OCI-LY3 (cell line): ENCODE measurements around the gene H2AZ2.

Experiments used
- H2AFZ ChIP-seq: fragments of 200-600, 300-600 bp; shearing (Covaris generic); 2 replicates; pipeline ENCODE4 v1.6.0; 2014; ENCODE audit warnings: antibody characterized with exemption, low read depth, low read length
- H3K27ac ChIP-seq: fragments of 200-600, 300-600 bp; sonication (generic); 2 replicates; pipeline ENCODE4 v1.5.1; 2014; ENCODE audit warnings: mild to moderate bottlenecking, low read length, moderate library complexity, mixed read lengths
- H3K27me3 ChIP-seq: fragments of 200-600, 300-600 bp; sonication (generic); 2 replicates; pipeline ENCODE4 v1.6.1; 2014; ENCODE audit warnings: low read depth, low read length, mixed read lengths
- H3K36me3 ChIP-seq: fragments of 200-600, 300-600 bp; sonication (generic); replicated peaks from 2 replicates; pipeline ENCODE3; 2014; ENCODE audit warnings: low read depth, low read length, mixed read lengths
- H3K4me1 ChIP-seq: fragments of 300-600, 200-600 bp; sonication (generic); 2 replicates; pipeline ENCODE4 v1.6.1; 2014; ENCODE audit warnings: low read length, mixed read lengths
- H3K4me2 ChIP-seq: fragments of 200-600, 300-600 bp; sonication (generic); 2 replicates; pipeline ENCODE4 v1.6.1; 2014; ENCODE audit warnings: low read length, mixed read lengths
- H3K4me3 ChIP-seq: fragments of 300-600, 200-600 bp; sonication (generic); 2 replicates; pipeline ENCODE4 v1.5.1; 2014; ENCODE audit warnings: antibody characterized with exemption, mild to moderate bottlenecking, low read length, moderate library complexity
- H3K79me2 ChIP-seq: fragments of 300-600, 200-600 bp; shearing (Covaris generic); 2 replicates; pipeline ENCODE4 v1.6.1; 2014; ENCODE audit warnings: mild to moderate bottlenecking, low read length, mixed read lengths
- H3K9ac ChIP-seq: fragments of 300-600, 200-600 bp; shearing (Covaris generic); 2 replicates; pipeline ENCODE4 v1.6.0; 2014; ENCODE audit warnings: mild to moderate bottlenecking, low read length, moderate library complexity
- H3K9me3 ChIP-seq: fragments of 200-600, 300-600 bp; shearing (Covaris generic); 2 replicates; pipeline ENCODE4 v1.6.1; 2014; ENCODE audit warnings: low read length, mixed read lengths; ENCODE audit not compliant: insufficient read depth
- H4K20me1 ChIP-seq: fragments of 200-600, 300-600 bp; sonication (generic); 2 replicates; pipeline ENCODE4 v1.6.1; 2016; ENCODE audit warnings: low read length, mixed read lengths; ENCODE audit not compliant: insufficient read depth
- CTCF ChIP-seq: fragments of 200-600, 300-600 bp; sonication (generic); IDR thresholded peaks from 2 replicates; pipeline ENCODE4 v1.5.1; 2014; ENCODE audit warnings: antibody characterized with exemption, low read length, low read depth
- EZH2phosphoT487 ChIP-seq: fragments of 200-600 bp; shearing (Covaris generic); IDR thresholded peaks from 2 replicates; pipeline ENCODE4 v1.6.1; 2018; ENCODE audit warnings: antibody characterized with exemption, mixed run types, low read depth

Gene H2AZ2

GRCh38 chr7:44853391-44853790 lies 5.5 kb upstream of the H2AZ2 start:
- H4K20me1 ChIP-seq, result no peaks in the 10 kb centered on the region
- peaks cover 7% of the 10 kb centered on the region for H3K79me2 ChIP-seq
- no peak overlapping the region for H3K4me3 ChIP-seq
- no peak overlapping the region for H3K27ac ChIP-seq
- no peak overlapping the region for H3K9ac ChIP-seq
- H3K4me1 ChIP-seq, result peaks cover 5% of the 10 kb centered on the region
- TF ChIP-seq CTCF (no peak), EZH2phosphoT487 (no peak)
- H3K27me3 ChIP-seq, result no peaks in the 10 kb centered on the region
- H2AFZ ChIP-seq, result no peak overlapping the region
- peaks cover 2% of the 10 kb centered on the region for H3K36me3 ChIP-seq
- H3K4me2 ChIP-seq, result no peak overlapping the region
- H3K9me3 ChIP-seq, result no peaks in the 10 kb centered on the region

- H3K4me1 ChIP-seq, result peaks cover 5% of the 10 kb centered on the region
- no peak overlapping the region for H3K9ac ChIP-seq
- no peak overlapping the region for H3K4me2 ChIP-seq
- no peak overlapping the region for H3K27ac ChIP-seq
- H2AFZ ChIP-seq, result no peak overlapping the region
- TF ChIP-seq EZH2phosphoT487 (no peak), CTCF (no peak)
- H3K9me3 ChIP-seq, result no peaks in the 10 kb centered on the region
- H3K79me2 ChIP-seq, result peaks cover 7% of the 10 kb centered on the region
- H3K4me3 ChIP-seq, result no peak overlapping the region
- H3K27me3 ChIP-seq, result no peaks in the 10 kb centered on the region
- peaks cover 2% of the 10 kb centered on the region for H3K36me3 ChIP-seq
- no peaks in the 10 kb centered on the region for H4K20me1 ChIP-seq
Measured at GRCh38 chr7:44852590-44852989, 4.7 kb upstream of the H2AZ2 start.

DNA sequence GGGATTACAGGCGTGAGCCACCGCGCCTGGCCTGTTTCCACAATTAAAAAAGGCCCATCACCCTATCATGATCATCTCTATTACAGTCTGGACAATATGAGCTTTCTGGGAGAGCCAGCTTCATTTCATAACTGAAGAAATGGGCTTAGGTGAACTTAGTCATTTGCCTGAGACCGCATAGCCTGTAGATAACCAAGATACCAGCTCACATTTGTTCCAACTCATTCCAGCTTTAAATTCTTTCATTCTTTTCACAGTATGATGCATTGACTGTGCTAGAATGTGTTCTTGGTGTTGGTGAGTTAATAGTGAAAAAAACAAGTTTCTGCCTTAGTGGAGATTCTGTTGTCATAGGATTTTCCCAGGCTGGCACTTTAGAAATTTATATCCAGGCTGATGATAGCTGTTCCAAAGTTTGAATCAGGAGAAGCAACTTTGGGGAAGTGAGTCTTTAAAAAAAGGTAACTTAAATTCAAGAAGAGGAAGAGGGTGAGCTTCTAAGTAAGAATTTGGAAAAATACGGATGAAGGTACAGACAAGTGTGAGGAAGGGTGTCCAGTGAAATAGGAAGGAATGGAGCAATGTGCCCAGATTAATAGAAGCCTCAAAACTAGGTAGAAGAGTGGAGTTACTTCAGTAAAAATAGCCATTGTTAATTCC lies 2.1 kb upstream of the H2AZ2 start:
- H3K9ac ChIP-seq, result no peak overlapping the region
- no peak overlapping the region for H3K4me2 ChIP-seq
- H3K27ac ChIP-seq, result no peak overlapping the region
- H3K36me3 ChIP-seq, result peaks cover 2% of the 10 kb centered on the region
- no peak for TF ChIP-seq CTCF
- TF ChIP-seq EZH2phosphoT487, result no peak
- H3K27me3 ChIP-seq, result no peaks in the 10 kb centered on the region
- peaks cover 16% of the 10 kb centered on the region for H4K20me1 ChIP-seq
- H3K79me2 ChIP-seq, result peaks cover 33% of the 10 kb centered on the region
- H3K9me3 ChIP-seq, result no peaks in the 10 kb centered on the region
- H3K4me1 ChIP-seq, result peaks cover 13% of the 10 kb centered on the region
- no peak overlapping the region for H3K4me3 ChIP-seq
- no peak overlapping the region for H2AFZ ChIP-seq

DNA sequence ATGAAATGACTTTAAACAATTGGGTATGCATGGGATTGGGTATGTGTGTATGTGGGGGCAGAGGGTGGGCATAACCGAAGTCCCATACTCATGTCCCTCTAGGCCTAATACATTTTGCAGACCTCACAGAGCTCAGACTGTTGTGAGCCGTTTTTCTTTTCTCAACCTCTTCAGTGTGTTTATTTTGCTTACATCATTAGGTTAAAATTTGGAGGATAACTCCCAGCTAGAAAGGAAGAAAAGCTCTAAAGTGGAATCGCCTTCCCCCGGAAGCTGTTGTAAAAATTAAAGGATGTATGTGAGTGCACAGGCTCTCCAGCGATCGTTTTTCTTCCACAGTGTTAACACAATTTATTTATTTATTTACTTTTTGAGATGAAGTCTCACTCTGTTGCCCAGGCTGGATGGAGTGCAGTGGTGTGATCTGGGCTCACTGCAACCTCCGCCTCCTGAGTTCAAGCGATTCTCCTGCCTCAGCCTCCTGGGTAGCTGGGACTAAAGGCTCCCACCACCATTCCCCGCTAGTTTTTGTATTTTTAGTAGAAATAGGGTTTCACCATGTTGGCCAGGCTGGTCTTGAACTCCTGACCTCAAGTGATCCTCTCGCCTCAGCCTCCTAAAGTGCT lies 1.5 kb upstream of the H2AZ2 start:
- H3K4me2 ChIP-seq, result peak overlapping the region; percentile 63
- peaks cover 15% of the 10 kb centered on the region for H3K4me1 ChIP-seq
- no peaks in the 10 kb centered on the region for H3K9me3 ChIP-seq
- peaks cover 2% of the 10 kb centered on the region for H3K36me3 ChIP-seq
- H2AFZ ChIP-seq, result no peak overlapping the region
- TF ChIP-seq EZH2phosphoT487 (no peak), CTCF (no peak)
- H4K20me1 ChIP-seq, result peaks cover 23% of the 10 kb centered on the region
- no peaks in the 10 kb centered on the region for H3K27me3 ChIP-seq
- peaks cover 39% of the 10 kb centered on the region for H3K79me2 ChIP-seq
- H3K4me3 ChIP-seq, result peak overlapping the region; percentile 86
- peak overlapping the region; percentile 89 for H3K9ac ChIP-seq
- no peak overlapping the region for H3K27ac ChIP-seq
